ENCODE results near the gene PCDHB9.
"Not testable (repeated sequence)": the region's sequence is repeated elsewhere in the genome, so short reads cannot be mapped to it uniquely, and the experiment has no call there.

GRCh38 chr5:141157901-141158300 is 29.1 kb upstream of the PCDHB9 start:
- TF ChIP-seq, protein P1, sequence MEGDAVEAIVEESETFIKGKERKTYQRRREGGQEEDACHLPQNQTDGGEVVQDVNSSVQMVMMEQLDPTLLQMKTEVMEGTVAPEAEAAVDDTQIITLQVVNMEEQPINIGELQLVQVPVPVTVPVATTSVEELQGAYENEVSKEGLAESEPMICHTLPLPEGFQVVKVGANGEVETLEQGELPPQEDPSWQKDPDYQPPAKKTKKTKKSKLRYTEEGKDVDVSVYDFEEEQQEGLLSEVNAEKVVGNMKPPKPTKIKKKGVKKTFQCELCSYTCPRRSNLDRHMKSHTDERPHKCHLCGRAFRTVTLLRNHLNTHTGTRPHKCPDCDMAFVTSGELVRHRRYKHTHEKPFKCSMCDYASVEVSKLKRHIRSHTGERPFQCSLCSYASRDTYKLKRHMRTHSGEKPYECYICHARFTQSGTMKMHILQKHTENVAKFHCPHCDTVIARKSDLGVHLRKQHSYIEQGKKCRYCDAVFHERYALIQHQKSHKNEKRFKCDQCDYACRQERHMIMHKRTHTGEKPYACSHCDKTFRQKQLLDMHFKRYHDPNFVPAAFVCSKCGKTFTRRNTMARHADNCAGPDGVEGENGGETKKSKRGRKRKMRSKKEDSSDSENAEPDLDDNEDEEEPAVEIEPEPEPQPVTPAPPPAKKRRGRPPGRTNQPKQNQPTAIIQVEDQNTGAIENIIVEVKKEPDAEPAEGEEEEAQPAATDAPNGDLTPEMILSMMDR (IDR thresholded peaks at IDR 0.05), result not testable (repeated sequence)
- TF ChIP-seq POLR2A (IDR thresholded peaks at IDR 0.05), result not testable (repeated sequence)

Data from Peyer's patch (tissue), 4 donors.